Neural cell (in vitro differentiated cells): ENCODE data around the gene CNN3.

Experiments
- EP300 ChIP-seq: fragments of 450-650 bp; conservative IDR thresholded peaks from 2 replicates; pipeline ENCODE4 v1.6.1; 2014; ENCODE audit warnings: antibody characterized with exemption, mild to moderate bottlenecking, moderate library complexity; ENCODE audit not compliant: poor library complexity, severe bottlenecking
- MXI1 ChIP-seq: fragments of 450-650 bp; conservative IDR thresholded peaks from 2 replicates; pipeline ENCODE4 v1.6.1; 2014; ENCODE audit warnings: antibody characterized with exemption, mild to moderate bottlenecking; ENCODE audit not compliant: poor library complexity, severe bottlenecking
- TAF1 ChIP-seq: IDR thresholded peaks from 2 replicates; pipeline ENCODE4 v1.6.1; 2012; ENCODE audit warnings: low read depth
- TF ChIP-seq, protein P1 (sequence below): fragments of 450-650 bp; IDR thresholded peaks from 2 replicates; pipeline ENCODE4 v1.5.1; 2014; ENCODE audit warnings: antibody characterized with exemption, mild to moderate bottlenecking, moderate library complexity; ENCODE audit not compliant: poor library complexity, severe bottlenecking

DNA sequence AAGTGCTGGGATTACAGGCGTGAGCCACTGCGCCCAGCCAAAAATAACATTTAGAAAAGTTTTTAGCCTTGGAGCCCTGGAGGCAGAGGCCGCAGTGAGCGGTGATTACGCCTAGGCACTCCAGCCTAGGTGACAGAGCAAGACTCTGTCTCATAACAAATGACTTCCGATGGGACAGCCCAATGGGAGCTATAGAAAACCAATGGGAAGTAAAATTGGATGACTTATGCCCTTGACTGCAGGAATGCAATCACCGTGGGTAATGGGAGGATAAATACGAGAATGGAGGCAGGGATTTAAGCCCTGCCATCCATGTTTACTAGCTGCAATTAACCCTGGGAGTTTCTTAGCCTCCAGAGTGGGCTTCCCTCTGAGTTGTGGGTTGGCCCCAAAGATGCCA is 37.0 kb upstream of the CNN3 start:
- TF ChIP-seq, protein P1, sequence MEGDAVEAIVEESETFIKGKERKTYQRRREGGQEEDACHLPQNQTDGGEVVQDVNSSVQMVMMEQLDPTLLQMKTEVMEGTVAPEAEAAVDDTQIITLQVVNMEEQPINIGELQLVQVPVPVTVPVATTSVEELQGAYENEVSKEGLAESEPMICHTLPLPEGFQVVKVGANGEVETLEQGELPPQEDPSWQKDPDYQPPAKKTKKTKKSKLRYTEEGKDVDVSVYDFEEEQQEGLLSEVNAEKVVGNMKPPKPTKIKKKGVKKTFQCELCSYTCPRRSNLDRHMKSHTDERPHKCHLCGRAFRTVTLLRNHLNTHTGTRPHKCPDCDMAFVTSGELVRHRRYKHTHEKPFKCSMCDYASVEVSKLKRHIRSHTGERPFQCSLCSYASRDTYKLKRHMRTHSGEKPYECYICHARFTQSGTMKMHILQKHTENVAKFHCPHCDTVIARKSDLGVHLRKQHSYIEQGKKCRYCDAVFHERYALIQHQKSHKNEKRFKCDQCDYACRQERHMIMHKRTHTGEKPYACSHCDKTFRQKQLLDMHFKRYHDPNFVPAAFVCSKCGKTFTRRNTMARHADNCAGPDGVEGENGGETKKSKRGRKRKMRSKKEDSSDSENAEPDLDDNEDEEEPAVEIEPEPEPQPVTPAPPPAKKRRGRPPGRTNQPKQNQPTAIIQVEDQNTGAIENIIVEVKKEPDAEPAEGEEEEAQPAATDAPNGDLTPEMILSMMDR = no peak
- TF ChIP-seq MXI1 (no peak), TAF1 (no peak), EP300 (no peak)
